Gastrocnemius medialis (tissue), 4 donors: ENCODE data around the gene STAT6.

Experiments
- CTCF ChIP-seq, 5 experiments: fragments of 450-650 bp in 3 of 5; fragments of 200-600 bp in 2 of 5; sonication (generic) in 2 of 5; IDR thresholded peaks in 4 of 5; conservative IDR thresholded peaks in 1 of 5; 1 replicate in 4 of 5; 2 replicates in 1 of 5; pipeline ENCODE4 v1.5.1; 2016 to 2019; ENCODE audit warnings: antibody characterized with exemption in 5 of 5, mild to moderate bottlenecking in 3 of 5, moderate library complexity in 3 of 5
- POLR2A ChIP-seq, 2 donors: fragments of 450-650 bp; IDR thresholded peaks; one replicate each; pipeline ENCODE4 v1.6.1; 2017; ENCODE audit warnings: antibody characterized with exemption in 2 of 2, mild to moderate bottlenecking in 2 of 2, moderate library complexity in 2 of 2

- TF ChIP-seq CTCF (IDR thresholded peaks at IDR 0.05 in 4 of 5, conservative IDR thresholded peaks at IDR 0.05 in 1 of 5) (no peak), POLR2A (IDR thresholded peaks at IDR 0.05) (no peak)
These were observed 34.9 kb upstream of the STAT6 start for GRCh38 chr12:57146092-57146491.
